ENCODE data around the gene TOX3. TPM values are rescaled to one million over a fixed set of nuclear protein-coding genes. Genes with fewer than 3 reads are reported as not detected.

TOX3 gene
- total RNA-seq, 1 experiment from 2014 or later, result not detected

DNA sequence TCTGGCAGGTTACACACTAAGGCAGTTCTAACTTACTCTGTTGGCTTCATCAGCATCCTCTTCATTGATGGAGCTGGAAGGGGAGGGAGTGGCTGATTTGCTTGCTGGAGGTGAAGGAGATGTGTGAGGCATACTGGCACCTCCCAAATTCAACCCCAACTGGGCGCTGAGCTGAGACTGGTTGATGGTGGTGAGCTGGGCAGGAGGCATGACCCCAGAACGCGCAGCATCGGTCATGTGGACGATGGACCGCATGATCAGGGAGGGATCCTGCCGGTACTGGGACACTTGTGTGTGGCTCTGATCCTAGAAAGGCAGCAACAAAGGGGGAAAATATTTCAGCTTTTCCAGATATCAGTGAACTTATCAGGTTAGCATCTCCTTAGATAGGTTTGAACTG, 96.7 kb downstream of the TOX3 start:
- Mint-ChIP-seq H3K36me3 (ENCODE audit: insufficient read depth, unreplicated experiment) (no peaks in the 10 kb centered on the region), H3K4me1 (ENCODE audit: insufficient read depth, unreplicated experiment) (no peaks in the 10 kb centered on the region)

DNA sequence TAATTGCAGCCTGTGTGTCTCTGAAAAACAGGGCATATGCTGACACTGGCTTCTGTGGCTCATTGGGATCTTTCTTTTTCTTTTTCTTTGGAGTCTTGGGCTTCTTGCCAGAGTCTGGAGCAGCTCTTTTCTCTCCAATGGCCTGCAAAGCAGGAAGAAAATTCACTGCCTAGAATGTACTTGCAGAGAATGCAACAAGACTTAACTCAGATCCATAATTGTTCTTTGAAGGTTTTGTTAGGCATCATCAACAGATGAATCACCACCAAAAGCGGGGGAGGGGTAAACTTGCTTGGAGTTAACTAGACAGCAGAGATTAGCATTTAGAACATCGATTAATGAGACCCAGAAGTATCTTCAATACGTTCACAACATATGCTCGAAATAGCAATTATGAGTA, 100.9 kb downstream of the TOX3 start:
- Mint-ChIP-seq H3K4me3 (ENCODE audit: unreplicated experiment) (no peak overlapping the region), H3K36me3 (ENCODE audit: insufficient read depth, unreplicated experiment) (no peaks in the 10 kb centered on the region), H3K9me3 (ENCODE audit: unreplicated experiment) (peaks cover 22% of the 10 kb centered on the region), H3K27me3 (ENCODE audit: insufficient read depth, unreplicated experiment) (peaks cover 12% of the 10 kb centered on the region), H3K4me1 (ENCODE audit: insufficient read depth, unreplicated experiment) (no peaks in the 10 kb centered on the region), H3K27ac (ENCODE audit: low read depth, unreplicated experiment) (no peak overlapping the region)
- no peak for DNase-seq (ENCODE audit: unreplicated experiment)
- BruUV-seq (replicated peaks), result no TSS peak
- intact Hi-C loops (cut with micrococcal nuclease), result no loop called here
- ChIA-PET POLR2A (no interaction called here), CTCF (interaction anchor here (0.6 to 0.8 kb wide), 2 partner anchors 15 to 713 kb away, joined by 3 read pairs; no protein-coding TSS in a partner anchor)
- TF ChIP-seq, protein P1, sequence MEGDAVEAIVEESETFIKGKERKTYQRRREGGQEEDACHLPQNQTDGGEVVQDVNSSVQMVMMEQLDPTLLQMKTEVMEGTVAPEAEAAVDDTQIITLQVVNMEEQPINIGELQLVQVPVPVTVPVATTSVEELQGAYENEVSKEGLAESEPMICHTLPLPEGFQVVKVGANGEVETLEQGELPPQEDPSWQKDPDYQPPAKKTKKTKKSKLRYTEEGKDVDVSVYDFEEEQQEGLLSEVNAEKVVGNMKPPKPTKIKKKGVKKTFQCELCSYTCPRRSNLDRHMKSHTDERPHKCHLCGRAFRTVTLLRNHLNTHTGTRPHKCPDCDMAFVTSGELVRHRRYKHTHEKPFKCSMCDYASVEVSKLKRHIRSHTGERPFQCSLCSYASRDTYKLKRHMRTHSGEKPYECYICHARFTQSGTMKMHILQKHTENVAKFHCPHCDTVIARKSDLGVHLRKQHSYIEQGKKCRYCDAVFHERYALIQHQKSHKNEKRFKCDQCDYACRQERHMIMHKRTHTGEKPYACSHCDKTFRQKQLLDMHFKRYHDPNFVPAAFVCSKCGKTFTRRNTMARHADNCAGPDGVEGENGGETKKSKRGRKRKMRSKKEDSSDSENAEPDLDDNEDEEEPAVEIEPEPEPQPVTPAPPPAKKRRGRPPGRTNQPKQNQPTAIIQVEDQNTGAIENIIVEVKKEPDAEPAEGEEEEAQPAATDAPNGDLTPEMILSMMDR (IDR thresholded peaks at IDR 0.05; ENCODE audit: unreplicated experiment), result no peak

More for the DNA sequence above, 96.7 kb downstream of the TOX3 start:
- Mint-ChIP-seq H3K27me3 (ENCODE audit: insufficient read depth, unreplicated experiment) (peaks cover 12% of the 10 kb centered on the region), H3K27ac (ENCODE audit: low read depth, unreplicated experiment) (no peak overlapping the region), H3K9me3 (ENCODE audit: unreplicated experiment) (peaks cover 23% of the 10 kb centered on the region), H3K4me3 (ENCODE audit: unreplicated experiment) (no peak overlapping the region)
- no peak for DNase-seq (ENCODE audit: unreplicated experiment)
- no TSS peak for BruUV-seq (replicated peaks)
- TF ChIP-seq, protein P1 (IDR thresholded peaks at IDR 0.05; ENCODE audit: unreplicated experiment), result no peak
- CTCF ChIA-PET, result no interaction called here
- POLR2A ChIA-PET, result no interaction called here
- intact Hi-C loops (cut with micrococcal nuclease), result no loop called here

DNA sequence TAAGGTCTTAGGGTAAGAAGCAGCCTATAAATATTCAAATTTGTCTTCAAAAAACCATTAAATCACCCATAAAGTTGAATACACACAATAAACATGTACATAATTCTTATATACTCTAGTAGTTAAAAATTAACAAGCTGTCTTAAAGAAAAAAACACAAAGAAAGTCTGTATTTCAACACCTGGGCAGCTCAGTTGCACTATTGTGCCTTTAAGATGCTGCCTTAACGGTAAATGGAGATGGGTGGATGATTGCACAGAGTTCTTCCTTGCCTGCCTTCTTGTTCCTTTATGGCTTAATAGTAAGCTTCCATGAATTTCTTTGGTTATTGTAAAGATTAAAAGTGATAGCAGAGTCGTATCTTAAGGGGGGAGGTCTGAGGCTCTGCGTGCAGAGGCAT, 105.1 kb downstream of the TOX3 start:
- BruUV-seq (replicated peaks), result no TSS peak
- no peaks in the 10 kb centered on the region for H3K4me1 Mint-ChIP-seq (ENCODE audit: insufficient read depth, unreplicated experiment)
- ChIA-PET CTCF (interaction anchor here (0.6 kb wide), 1 partner anchor 17 kb away, joined by 3 read pairs; no protein-coding TSS in a partner anchor), POLR2A (no interaction called here)
- H3K36me3 Mint-ChIP-seq (ENCODE audit: insufficient read depth, unreplicated experiment), result no peaks in the 10 kb centered on the region
- DNase-seq (ENCODE audit: unreplicated experiment), result no peak
- no peak overlapping the region for H3K4me3 Mint-ChIP-seq (ENCODE audit: unreplicated experiment)
- H3K27ac Mint-ChIP-seq (ENCODE audit: low read depth, unreplicated experiment), result no peak overlapping the region
- no peaks in the 10 kb centered on the region for H3K27me3 Mint-ChIP-seq (ENCODE audit: insufficient read depth, unreplicated experiment)
- intact Hi-C loops (cut with micrococcal nuclease), result no loop called here
- no peaks in the 10 kb centered on the region for H3K9me3 Mint-ChIP-seq (ENCODE audit: unreplicated experiment)
- TF ChIP-seq, protein P1 (IDR thresholded peaks at IDR 0.05; ENCODE audit: unreplicated experiment), result no peak

DNA sequence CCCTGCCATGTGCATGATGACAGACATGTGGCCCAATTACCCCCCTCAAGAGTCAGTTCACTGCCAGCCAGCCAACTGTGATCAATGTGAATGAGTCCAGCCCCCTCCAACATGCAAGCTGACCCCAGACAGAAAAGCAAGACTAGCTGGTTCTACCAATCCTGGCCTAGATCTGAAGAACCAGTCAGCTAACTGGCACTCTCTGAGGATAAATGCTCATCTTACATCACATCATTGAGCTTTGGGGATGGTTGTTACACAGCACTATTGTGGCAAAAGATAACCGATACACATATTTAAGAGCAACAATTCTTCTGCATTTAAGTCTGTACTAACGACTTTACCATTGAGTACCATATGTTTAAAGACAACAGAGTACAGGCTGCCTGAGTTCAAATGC, 106.7 kb downstream of the TOX3 start:
- H3K9me3 Mint-ChIP-seq (ENCODE audit: unreplicated experiment), result no peaks in the 10 kb centered on the region
- no peaks in the 10 kb centered on the region for H3K4me1 Mint-ChIP-seq (ENCODE audit: insufficient read depth, unreplicated experiment)
- no TSS peak for BruUV-seq (replicated peaks)
- ChIA-PET POLR2A (no interaction called here), CTCF (interaction anchor here (0.5 kb wide), 1 partner anchor 16 kb away, joined by 4 read pairs; no protein-coding TSS in a partner anchor)
- intact Hi-C loops (cut with micrococcal nuclease), result no loop called here
- H3K27ac Mint-ChIP-seq (ENCODE audit: low read depth, unreplicated experiment), result no peak overlapping the region
- TF ChIP-seq, protein P1 (IDR thresholded peaks at IDR 0.05; ENCODE audit: unreplicated experiment), result no peak
- DNase-seq (ENCODE audit: unreplicated experiment), result no peak
- no peaks in the 10 kb centered on the region for H3K36me3 Mint-ChIP-seq (ENCODE audit: insufficient read depth, unreplicated experiment)
- no peak overlapping the region for H3K4me3 Mint-ChIP-seq (ENCODE audit: unreplicated experiment)
- no peaks in the 10 kb centered on the region for H3K27me3 Mint-ChIP-seq (ENCODE audit: insufficient read depth, unreplicated experiment)

All from MCF 10A (cell line).